Panc1 (cell line): Measurements from ENCODE around the gene CAMKMT. TPM values are rescaled to one million over a fixed set of nuclear protein-coding genes. Genes with fewer than 3 reads are reported as not detected.

Source experiments
- ATAC-seq: fragments of 200-7000 bp; cut with Tn5 transposase; 2 replicates; pipeline ENCODE4 v1.9.1; 2020; ENCODE audit warnings: mild to moderate bottlenecking, moderate library complexity
- BruUV-seq: library from RNA; stranded (reverse); fragments of 400-500 nt; replicated peaks from 2 replicates; lab custom pipeline; 2021; lab: Mats Ljungman, UMichigan
- CTCF ChIA-PET: fragments of 300-600 bp; sonication (Branson Sonifier 250); formaldehyde crosslinking; loops from one replicate; lab custom pipeline; 2022; ENCODE audit warnings: antibody characterized with exemption; lab: Charles Lee
- POLR2A ChIA-PET: fragments of 300-600 bp; sonication (Branson Sonifier 250); formaldehyde crosslinking; loops from one replicate; lab custom pipeline; 2022; ENCODE audit warnings: antibody characterized with exemption; lab: Charles Lee
- DNase-seq: peaks from one replicate; pipeline ENCODE4 v3.0.0-alpha.2; 2010; ENCODE audit warnings: low read depth, low spot score
- H3K27ac ChIP-seq: 2 replicates; pipeline ENCODE4 v1.5.1; 2011; ENCODE audit warnings: mild to moderate bottlenecking, low read length, inconsistent platforms
- H3K27me3 ChIP-seq: fragments of 200-500 bp; sonication (Bioruptor generic); 2 replicates; pipeline ENCODE4 v1.6.0; 2014; ENCODE audit warnings: low read length, inconsistent platforms; ENCODE audit not compliant: control insufficient read depth, insufficient read depth
- H3K36me3 ChIP-seq: fragments of 200-500 bp; sonication (Bioruptor generic); 2 replicates; pipeline ENCODE4 v1.5.1; 2014; ENCODE audit warnings: inconsistent platforms, mild to moderate bottlenecking, low read length, moderate library complexity; ENCODE audit not compliant: control insufficient read depth, insufficient read depth
- H3K4me1 ChIP-seq: 2 replicates; pipeline ENCODE4 v1.5.1; 2011; ENCODE audit warnings: inconsistent platforms, mild to moderate bottlenecking, low read length, moderate library complexity; ENCODE audit not compliant: control insufficient read depth, insufficient read depth
- H3K4me3 ChIP-seq, 2 experiments: 2 replicates each; pipeline ENCODE4 v1.5.1; 2011 to 2012; ENCODE audit warnings: low read depth in 2 of 2, low read length in 2 of 2, mild to moderate bottlenecking in 2 of 2, inconsistent platforms in 1 of 2, moderate library complexity in 1 of 2
- H3K9me3 ChIP-seq: fragments of 200-500 bp; sonication (Bioruptor generic); 2 replicates; pipeline ENCODE4 v1.5.1; 2014; ENCODE audit warnings: low read depth, mild to moderate bottlenecking, inconsistent platforms, low read length, moderate library complexity; ENCODE audit not compliant: control insufficient read depth, insufficient read depth
- POLR2AphosphoS5 ChIP-seq: IDR thresholded peaks from 2 replicates; pipeline ENCODE4 v1.6.1; 2012; ENCODE audit warnings: mild to moderate bottlenecking, low read depth, low read length, moderate library complexity
- SIN3A ChIP-seq: IDR thresholded peaks from 2 replicates; pipeline ENCODE4 v1.6.1; 2012; ENCODE audit warnings: low read depth, mild to moderate bottlenecking, low read length, moderate library complexity, borderline replicate concordance; ENCODE audit not compliant: insufficient read depth
- TCF7L2 ChIP-seq: IDR thresholded peaks from 2 replicates; pipeline ENCODE4 v1.6.1; 2011; ENCODE audit warnings: mild to moderate bottlenecking, low read depth, low read length, inconsistent platforms
- in situ Hi-C: cut with HindIII; loops from 2 replicates; pipeline ENCODE4 v1.10.0; 2016; ENCODE audit warnings: low sequenced_read_pairs, low pct_unique_long_range_greater_than_20kb
- intact Hi-C: fragments of 100-400 bp; cut with micrococcal nuclease; formaldehyde crosslinking; loops from one replicate; pipeline ENCODE4 v1.10.0; 2022; ENCODE audit not compliant: unreplicated experiment
- total RNA-seq: library from RNA; stranded (reverse); gene quantifications from one replicate; pipeline ENCODE4 v1.2.1, GENCODE V29; 2021; ENCODE audit not compliant: unreplicated experiment
- TF ChIP-seq, protein P1 (sequence below): fragments of 450-650 bp; IDR thresholded peaks from 2 replicates; pipeline ENCODE4 v1.5.1; 2017; ENCODE audit warnings: mild to moderate bottlenecking
- TF ChIP-seq, protein P2 (sequence below), 2 experiments: IDR thresholded peaks; 2 replicates each; pipeline ENCODE4 v1.6.1; 2011 to 2012; ENCODE audit warnings: low read depth in 2 of 2, control low read depth in 1 of 2, low read length in 1 of 2, mild to moderate bottlenecking in 1 of 2, moderate library complexity in 1 of 2; ENCODE audit not compliant: insufficient read depth in 1 of 2

The CAMKMT gene
- total RNA-seq, 1 experiment from 2014 or later, result 12.6 TPM

DNA sequence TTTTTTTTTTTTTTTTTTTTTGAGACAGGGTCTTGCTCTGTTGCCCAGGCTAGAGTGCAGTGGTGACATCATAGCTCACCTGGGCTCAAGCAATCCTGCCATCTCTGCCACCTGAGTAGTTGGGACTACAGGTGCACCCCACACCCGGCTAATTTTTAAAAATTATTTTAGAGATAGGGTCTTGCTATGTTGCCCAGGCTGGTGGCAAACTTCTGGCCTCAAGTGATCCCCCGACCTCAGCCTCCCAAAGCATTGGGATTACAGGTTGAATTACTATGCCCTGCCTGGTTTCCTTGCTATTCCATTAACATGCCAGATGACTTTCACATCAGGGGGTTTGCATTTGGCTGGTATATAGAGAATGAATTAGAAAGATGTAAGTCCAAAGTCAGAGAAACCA is 253.2 kb downstream of the CAMKMT start:
- Histone ChIP-seq H3K4me1 (no peaks in the 10 kb centered on the region), H3K9me3 (no peaks in the 10 kb centered on the region), H3K27me3 (no peaks in the 10 kb centered on the region), H3K27ac (no peak overlapping the region), H3K4me3 (no peak overlapping the region), H3K36me3 (no peaks in the 10 kb centered on the region)
- in situ Hi-C loops, result no loop called here
- DNase-seq (no peak), ATAC-seq (no peak)
- TF ChIP-seq, protein P1, sequence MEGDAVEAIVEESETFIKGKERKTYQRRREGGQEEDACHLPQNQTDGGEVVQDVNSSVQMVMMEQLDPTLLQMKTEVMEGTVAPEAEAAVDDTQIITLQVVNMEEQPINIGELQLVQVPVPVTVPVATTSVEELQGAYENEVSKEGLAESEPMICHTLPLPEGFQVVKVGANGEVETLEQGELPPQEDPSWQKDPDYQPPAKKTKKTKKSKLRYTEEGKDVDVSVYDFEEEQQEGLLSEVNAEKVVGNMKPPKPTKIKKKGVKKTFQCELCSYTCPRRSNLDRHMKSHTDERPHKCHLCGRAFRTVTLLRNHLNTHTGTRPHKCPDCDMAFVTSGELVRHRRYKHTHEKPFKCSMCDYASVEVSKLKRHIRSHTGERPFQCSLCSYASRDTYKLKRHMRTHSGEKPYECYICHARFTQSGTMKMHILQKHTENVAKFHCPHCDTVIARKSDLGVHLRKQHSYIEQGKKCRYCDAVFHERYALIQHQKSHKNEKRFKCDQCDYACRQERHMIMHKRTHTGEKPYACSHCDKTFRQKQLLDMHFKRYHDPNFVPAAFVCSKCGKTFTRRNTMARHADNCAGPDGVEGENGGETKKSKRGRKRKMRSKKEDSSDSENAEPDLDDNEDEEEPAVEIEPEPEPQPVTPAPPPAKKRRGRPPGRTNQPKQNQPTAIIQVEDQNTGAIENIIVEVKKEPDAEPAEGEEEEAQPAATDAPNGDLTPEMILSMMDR, result no peak
- no peak for TF ChIP-seq TCF7L2
- POLR2A ChIA-PET, result no interaction called here
- intact Hi-C loops, result no loop called here
- BruUV-seq, result no TSS peak
- CTCF ChIA-PET, result no interaction called here

DNA sequence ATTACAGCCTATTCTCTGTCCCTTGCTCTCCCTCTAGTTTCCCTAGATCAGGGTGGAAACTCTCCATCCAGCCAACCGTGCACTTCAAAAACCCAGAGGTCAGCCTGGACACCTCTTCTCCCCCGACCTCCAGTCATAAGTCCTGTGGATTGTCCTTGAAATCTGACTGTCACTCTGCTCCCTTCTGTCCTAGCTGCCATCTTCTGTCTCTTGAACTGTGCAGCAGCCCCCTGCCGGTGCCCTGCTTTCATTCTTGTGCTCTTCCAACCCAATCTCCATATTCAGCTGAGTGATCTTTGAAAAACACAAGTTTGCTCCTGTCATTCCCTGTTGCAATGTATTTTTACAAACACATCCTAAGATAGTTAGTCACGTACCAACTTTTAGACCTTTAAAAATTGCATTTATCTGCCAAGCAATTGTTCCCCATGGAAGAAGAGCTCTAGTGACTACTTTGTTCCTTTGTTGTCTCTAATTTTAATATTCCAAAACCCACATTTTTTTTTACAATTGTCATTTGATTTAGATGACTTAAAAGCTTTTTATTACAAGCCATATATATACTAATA is 254.3 kb downstream of the CAMKMT start:
- Histone ChIP-seq H3K36me3 (no peaks in the 10 kb centered on the region), H3K27ac (no peak overlapping the region), H3K9me3 (no peaks in the 10 kb centered on the region), H3K4me1 (no peaks in the 10 kb centered on the region), H3K27me3 (no peaks in the 10 kb centered on the region), H3K4me3 (no peak overlapping the region)
- intact Hi-C loops, result no loop called here
- in situ Hi-C loops, result no loop called here
- CTCF ChIA-PET, result no interaction called here
- TF ChIP-seq SIN3A, result no peak
- POLR2A ChIA-PET, result no interaction called here
- BruUV-seq, result no TSS peak
- no peak for DNase-seq
- ATAC-seq, result no peak

DNA sequence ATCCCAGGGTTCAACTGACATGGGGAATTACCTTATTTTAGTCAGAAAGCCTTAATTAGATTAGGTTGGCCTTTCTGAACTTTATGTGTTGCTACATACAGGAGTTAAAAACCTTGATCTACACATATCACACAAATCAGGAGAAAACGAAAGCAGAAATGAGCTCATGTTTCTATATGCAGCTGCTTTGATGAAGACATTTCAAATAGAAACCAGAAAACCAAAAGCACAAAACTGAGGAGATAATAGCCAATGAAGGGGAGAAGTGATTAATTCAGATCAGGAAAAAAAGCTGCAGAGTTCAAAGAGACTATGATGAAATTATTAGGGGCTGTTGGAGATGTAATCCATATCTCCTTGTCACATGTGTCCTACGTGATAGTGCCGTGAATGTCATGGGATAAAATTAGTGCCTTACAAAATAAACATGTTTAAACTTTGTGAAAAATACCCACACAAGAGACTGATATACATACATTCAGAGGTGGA is 255.0 kb downstream of the CAMKMT start:
- in situ Hi-C loops (no loop called here), intact Hi-C loops (no loop called here)
- DNase-seq, result no peak
- Histone ChIP-seq H3K27ac (no peak overlapping the region), H3K9me3 (no peaks in the 10 kb centered on the region), H3K4me3 (no peak overlapping the region), H3K27me3 (no peaks in the 10 kb centered on the region), H3K36me3 (no peaks in the 10 kb centered on the region), H3K4me1 (no peaks in the 10 kb centered on the region)
- TF ChIP-seq, protein P1, result no peak
- TF ChIP-seq, protein P2, sequence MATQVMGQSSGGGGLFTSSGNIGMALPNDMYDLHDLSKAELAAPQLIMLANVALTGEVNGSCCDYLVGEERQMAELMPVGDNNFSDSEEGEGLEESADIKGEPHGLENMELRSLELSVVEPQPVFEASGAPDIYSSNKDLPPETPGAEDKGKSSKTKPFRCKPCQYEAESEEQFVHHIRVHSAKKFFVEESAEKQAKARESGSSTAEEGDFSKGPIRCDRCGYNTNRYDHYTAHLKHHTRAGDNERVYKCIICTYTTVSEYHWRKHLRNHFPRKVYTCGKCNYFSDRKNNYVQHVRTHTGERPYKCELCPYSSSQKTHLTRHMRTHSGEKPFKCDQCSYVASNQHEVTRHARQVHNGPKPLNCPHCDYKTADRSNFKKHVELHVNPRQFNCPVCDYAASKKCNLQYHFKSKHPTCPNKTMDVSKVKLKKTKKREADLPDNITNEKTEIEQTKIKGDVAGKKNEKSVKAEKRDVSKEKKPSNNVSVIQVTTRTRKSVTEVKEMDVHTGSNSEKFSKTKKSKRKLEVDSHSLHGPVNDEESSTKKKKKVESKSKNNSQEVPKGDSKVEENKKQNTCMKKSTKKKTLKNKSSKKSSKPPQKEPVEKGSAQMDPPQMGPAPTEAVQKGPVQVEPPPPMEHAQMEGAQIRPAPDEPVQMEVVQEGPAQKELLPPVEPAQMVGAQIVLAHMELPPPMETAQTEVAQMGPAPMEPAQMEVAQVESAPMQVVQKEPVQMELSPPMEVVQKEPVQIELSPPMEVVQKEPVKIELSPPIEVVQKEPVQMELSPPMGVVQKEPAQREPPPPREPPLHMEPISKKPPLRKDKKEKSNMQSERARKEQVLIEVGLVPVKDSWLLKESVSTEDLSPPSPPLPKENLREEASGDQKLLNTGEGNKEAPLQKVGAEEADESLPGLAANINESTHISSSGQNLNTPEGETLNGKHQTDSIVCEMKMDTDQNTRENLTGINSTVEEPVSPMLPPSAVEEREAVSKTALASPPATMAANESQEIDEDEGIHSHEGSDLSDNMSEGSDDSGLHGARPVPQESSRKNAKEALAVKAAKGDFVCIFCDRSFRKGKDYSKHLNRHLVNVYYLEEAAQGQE (IDR thresholded peaks at IDR 0.05; ENCODE audit: insufficient read depth in 1 of 2, low read depth in 2 of 2, low read length in 1 of 2), result no peak
- no peak for TF ChIP-seq SIN3A
- TF ChIP-seq POLR2AphosphoS5, result no peak
- no peak for TF ChIP-seq TCF7L2
- ChIA-PET CTCF (no interaction called here), POLR2A (no interaction called here)
- no TSS peak for BruUV-seq
- no peak for ATAC-seq
